ENCODE measurements around the gene PRKACG. TPM values are rescaled to one million over a fixed set of nuclear protein-coding genes. Genes with fewer than 3 reads are reported as not detected.

The PRKACG gene
- polyA plus RNA-seq, 1 donor (not counting 4 experiments of a cell fraction or from before 2014, with no cell fraction given): not detected

DNA sequence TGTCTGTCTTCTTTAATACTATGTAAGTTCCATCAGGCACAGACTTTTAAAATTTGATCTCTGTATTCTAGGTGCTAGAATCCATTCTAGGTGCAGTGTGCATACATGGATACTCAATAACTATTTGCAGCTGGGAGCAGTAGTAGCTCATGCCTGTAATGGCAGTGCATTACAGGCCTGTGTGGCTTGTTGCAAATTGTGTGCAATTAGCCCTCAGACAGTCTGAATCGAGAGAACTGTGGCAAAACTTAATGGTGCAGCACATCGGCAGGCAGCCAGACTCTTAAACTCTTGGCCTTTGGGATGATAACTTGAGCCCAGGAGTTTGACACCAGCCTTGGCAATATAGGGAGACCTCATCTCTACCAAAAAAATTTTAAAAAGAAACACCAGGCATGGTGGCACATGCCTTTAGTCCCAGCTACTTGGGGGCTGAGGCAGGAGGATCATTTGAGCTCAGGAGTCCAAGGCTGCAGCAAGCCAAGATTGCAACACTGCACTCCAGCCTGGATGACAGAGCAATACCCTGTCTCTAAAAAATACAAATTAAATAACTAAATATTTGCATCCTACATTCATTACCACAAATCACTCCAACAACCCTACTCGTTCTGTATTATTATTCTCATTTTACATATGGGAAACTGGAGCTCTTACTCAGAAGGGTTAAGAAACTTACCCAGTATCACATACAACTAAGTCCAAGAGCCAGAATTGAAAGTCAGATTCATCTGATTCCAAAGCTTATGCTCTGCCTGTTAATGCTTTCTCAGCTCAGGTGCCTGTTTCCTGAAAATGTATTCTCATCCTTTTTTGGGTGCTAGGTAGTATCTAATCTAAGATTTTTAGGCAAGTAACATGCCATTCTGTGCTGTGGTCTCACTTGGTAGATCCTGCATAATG is 30.1 kb downstream of the PRKACG start:
- no peak overlapping the region for H3K9ac ChIP-seq (ENCODE audit: control insufficient read depth, extremely low read depth, insufficient read depth, low read length)
- H3K4me3 ChIP-seq (ENCODE audit: control insufficient read depth in 2 of 3, extremely low read depth in 1 of 3, insufficient read depth in 2 of 3, low read depth in 1 of 3, low read length in 3 of 3): no peak overlapping the region
- no peaks in the 10 kb centered on the region for H3K79me2 ChIP-seq (ENCODE audit: control insufficient read depth, insufficient read depth, low read length)
- DNase-seq (ENCODE audit: low read depth, low spot score) (no peak), FAIRE-seq (no peak)
- H3K27ac ChIP-seq (ENCODE audit: control insufficient read depth, insufficient read depth, low read length): no peak overlapping the region
- no peak overlapping the region for H3K4me2 ChIP-seq (ENCODE audit: control insufficient read depth, extremely low read depth, insufficient read depth, low read depth, low read length)
- no peaks in the 10 kb centered on the region for H3K9me3 ChIP-seq (ENCODE audit: control insufficient read depth, low read depth, low read length)
- H2AFZ ChIP-seq (ENCODE audit: control insufficient read depth, low read length): no peak overlapping the region
- H3K36me3 ChIP-seq (ENCODE audit: control insufficient read depth in 2 of 2, extremely low read depth in 1 of 2, insufficient read depth in 2 of 2, low read length in 2 of 2): no peaks in the 10 kb centered on the region
- no peaks in the 10 kb centered on the region for H3K9me1 ChIP-seq (ENCODE audit: control insufficient read depth, extremely low read depth, insufficient read depth, low read length)
- dilution Hi-C loops (cut with MboI; ENCODE audit: extremely low pct_ligation_motif_present, low sequenced_read_pairs): loop anchor here (25.0 kb wide), 1 partner anchor 371 kb away; no protein-coding TSS in a partner anchor
- TF ChIP-seq EZH2 (IDR thresholded peaks at IDR 0.05; ENCODE audit: low read length): no peak
- TF ChIP-seq, protein P1, sequence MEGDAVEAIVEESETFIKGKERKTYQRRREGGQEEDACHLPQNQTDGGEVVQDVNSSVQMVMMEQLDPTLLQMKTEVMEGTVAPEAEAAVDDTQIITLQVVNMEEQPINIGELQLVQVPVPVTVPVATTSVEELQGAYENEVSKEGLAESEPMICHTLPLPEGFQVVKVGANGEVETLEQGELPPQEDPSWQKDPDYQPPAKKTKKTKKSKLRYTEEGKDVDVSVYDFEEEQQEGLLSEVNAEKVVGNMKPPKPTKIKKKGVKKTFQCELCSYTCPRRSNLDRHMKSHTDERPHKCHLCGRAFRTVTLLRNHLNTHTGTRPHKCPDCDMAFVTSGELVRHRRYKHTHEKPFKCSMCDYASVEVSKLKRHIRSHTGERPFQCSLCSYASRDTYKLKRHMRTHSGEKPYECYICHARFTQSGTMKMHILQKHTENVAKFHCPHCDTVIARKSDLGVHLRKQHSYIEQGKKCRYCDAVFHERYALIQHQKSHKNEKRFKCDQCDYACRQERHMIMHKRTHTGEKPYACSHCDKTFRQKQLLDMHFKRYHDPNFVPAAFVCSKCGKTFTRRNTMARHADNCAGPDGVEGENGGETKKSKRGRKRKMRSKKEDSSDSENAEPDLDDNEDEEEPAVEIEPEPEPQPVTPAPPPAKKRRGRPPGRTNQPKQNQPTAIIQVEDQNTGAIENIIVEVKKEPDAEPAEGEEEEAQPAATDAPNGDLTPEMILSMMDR (optimal IDR thresholded peaks at IDR 0.05 in 1 of 3, IDR thresholded peaks at IDR 0.05 in 1 of 3, conservative IDR thresholded peaks at IDR 0.05 in 1 of 3; ENCODE audit: extremely low read depth in 1 of 3, insufficient read depth in 2 of 3, low read length in 3 of 3): no peak
- no peaks in the 10 kb centered on the region for H3K4me1 ChIP-seq (ENCODE audit: control insufficient read depth, extremely low read depth, insufficient read depth, low read length)
- no peaks in the 10 kb centered on the region for H4K20me1 ChIP-seq (ENCODE audit: control insufficient read depth, extremely low read depth, insufficient read depth, low read length)
- no peaks in the 10 kb centered on the region for H3K27me3 ChIP-seq (ENCODE audit: control insufficient read depth, extremely low read depth, insufficient read depth, low read length)

DNA sequence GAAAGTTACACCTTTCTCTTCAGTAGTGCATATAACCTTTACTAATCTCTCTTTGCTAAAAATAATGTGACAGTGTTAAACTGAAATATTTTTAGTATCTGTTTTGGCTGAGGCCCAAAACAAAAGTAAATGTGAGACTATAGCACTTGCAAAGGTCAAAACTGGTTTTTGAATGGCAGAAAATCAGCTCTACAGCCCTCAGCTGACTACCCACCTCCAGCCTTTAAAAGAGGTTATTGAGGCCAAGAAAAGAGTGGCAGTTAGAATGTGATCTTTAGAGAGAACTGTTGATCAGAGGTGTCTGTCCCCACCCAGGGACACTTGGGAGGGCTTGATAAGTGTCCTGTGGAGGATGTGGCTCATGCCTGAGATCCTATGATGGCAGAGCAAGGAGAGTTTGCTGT is 30.9 kb downstream of the PRKACG start:
- Histone ChIP-seq H3K79me2 (ENCODE audit: control insufficient read depth, insufficient read depth, low read length) (no peaks in the 10 kb centered on the region), H3K27ac (ENCODE audit: control insufficient read depth, insufficient read depth, low read length) (no peak overlapping the region), H3K9me1 (ENCODE audit: control insufficient read depth, extremely low read depth, insufficient read depth, low read length) (no peaks in the 10 kb centered on the region), H3K36me3 (ENCODE audit: control insufficient read depth in 2 of 2, extremely low read depth in 1 of 2, insufficient read depth in 2 of 2, low read length in 2 of 2) (no peaks in the 10 kb centered on the region), H3K27me3 (ENCODE audit: control insufficient read depth, extremely low read depth, insufficient read depth, low read length) (no peaks in the 10 kb centered on the region), H3K4me3 (ENCODE audit: control insufficient read depth in 2 of 3, extremely low read depth in 1 of 3, insufficient read depth in 2 of 3, low read depth in 1 of 3, low read length in 3 of 3) (no peak overlapping the region), H3K4me2 (ENCODE audit: control insufficient read depth, extremely low read depth, insufficient read depth, low read depth, low read length) (no peak overlapping the region), H3K9ac (ENCODE audit: control insufficient read depth, extremely low read depth, insufficient read depth, low read length) (no peak overlapping the region), H2AFZ (ENCODE audit: control insufficient read depth, low read length) (no peak overlapping the region), H4K20me1 (ENCODE audit: control insufficient read depth, extremely low read depth, insufficient read depth, low read length) (no peaks in the 10 kb centered on the region), H3K9me3 (ENCODE audit: control insufficient read depth, low read depth, low read length) (no peaks in the 10 kb centered on the region), H3K4me1 (ENCODE audit: control insufficient read depth, extremely low read depth, insufficient read depth, low read length) (no peaks in the 10 kb centered on the region)
- no peak for TF ChIP-seq EZH2 (IDR thresholded peaks at IDR 0.05; ENCODE audit: low read length)
- TF ChIP-seq, protein P1 (optimal IDR thresholded peaks at IDR 0.05 in 1 of 3, IDR thresholded peaks at IDR 0.05 in 1 of 3, conservative IDR thresholded peaks at IDR 0.05 in 1 of 3; ENCODE audit: extremely low read depth in 1 of 3, insufficient read depth in 2 of 3, low read length in 3 of 3): no peak
- DNase-seq (ENCODE audit: low read depth, low spot score): no peak
- no peak for FAIRE-seq
- dilution Hi-C loops (cut with MboI; ENCODE audit: extremely low pct_ligation_motif_present, low sequenced_read_pairs): loop anchor here (25.0 kb wide), 1 partner anchor 371 kb away; no protein-coding TSS in a partner anchor
